ENCODE results near the gene CHMP2A.

DNA sequence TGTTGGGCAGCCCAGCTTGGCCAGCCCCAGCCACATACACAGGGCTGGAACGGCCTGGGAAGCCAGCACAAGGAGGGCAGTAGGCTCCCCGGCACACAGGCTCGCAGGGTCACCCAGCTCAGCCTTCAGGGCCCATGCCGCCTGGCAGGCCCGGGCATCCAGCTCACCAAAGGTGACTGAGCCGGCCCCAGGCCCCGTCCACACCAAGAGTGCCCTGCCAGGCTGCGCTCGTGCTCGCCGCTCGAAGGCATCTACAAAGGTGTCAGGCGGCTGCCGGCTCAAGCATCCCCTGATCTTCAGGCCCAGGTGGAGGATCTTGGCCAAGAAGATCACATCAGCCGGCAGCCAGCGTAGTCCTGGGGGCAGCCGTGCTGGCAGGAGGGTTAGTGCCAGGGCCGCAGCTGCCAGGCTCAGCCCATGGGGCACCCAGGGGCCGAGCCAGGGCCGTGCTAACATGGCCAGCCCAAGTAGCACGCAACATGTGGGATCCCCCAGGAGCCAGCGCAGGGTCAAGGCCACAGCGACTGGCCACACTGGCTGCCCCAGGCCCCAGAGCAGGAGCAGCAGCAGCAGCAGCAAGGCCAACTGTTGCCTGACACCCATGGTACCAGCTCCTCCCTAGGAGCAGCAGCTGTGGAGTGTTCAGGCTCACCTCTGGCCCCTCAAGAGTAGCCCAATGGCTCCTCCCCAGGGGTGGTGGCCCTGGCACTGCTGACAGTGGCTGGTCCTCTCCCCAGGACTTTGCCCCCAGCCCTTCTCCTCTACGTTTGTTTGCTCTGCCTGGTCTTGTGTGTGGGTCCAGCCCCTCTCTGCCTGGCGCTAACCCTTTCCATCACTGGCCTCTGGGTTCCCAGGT is 43.3 kb downstream of the CHMP2A start, which contains the start of gene SLC27A5:
- TF ChIP-seq, protein P1, sequence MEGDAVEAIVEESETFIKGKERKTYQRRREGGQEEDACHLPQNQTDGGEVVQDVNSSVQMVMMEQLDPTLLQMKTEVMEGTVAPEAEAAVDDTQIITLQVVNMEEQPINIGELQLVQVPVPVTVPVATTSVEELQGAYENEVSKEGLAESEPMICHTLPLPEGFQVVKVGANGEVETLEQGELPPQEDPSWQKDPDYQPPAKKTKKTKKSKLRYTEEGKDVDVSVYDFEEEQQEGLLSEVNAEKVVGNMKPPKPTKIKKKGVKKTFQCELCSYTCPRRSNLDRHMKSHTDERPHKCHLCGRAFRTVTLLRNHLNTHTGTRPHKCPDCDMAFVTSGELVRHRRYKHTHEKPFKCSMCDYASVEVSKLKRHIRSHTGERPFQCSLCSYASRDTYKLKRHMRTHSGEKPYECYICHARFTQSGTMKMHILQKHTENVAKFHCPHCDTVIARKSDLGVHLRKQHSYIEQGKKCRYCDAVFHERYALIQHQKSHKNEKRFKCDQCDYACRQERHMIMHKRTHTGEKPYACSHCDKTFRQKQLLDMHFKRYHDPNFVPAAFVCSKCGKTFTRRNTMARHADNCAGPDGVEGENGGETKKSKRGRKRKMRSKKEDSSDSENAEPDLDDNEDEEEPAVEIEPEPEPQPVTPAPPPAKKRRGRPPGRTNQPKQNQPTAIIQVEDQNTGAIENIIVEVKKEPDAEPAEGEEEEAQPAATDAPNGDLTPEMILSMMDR (IDR thresholded peaks at IDR 0.05), result no peak
- TF ChIP-seq POLR2A (IDR thresholded peaks at IDR 0.05) (no peak), EP300 (IDR thresholded peaks at IDR 0.05) (no peak)
